Adrenal gland (tissue), 12 donors: Measurements from ENCODE around the gene CYP19A1. TPM values are rescaled to one million over a fixed set of nuclear protein-coding genes. Genes with fewer than 3 reads are reported as not detected.
"Not testable (repeated sequence)": the region's sequence is repeated elsewhere in the genome, so short reads cannot be mapped to it uniquely, and the experiment has no call there.

ENCODE experiments used
- DNase-seq, 7 donors: peaks; one replicate each; pipeline ENCODE4 v3.0.0-alpha.2; 2019 to 2020
- H3K27ac ChIP-seq, 5 donors: fragments of 200-600 bp; sonication (generic) in 4 of 5; 1 replicate in 3 of 5; 2 replicates in 2 of 5; pipeline versions ENCODE4 v1.5.1 to v1.8.0; 2016 to 2020; ENCODE audit warnings: mild to moderate bottlenecking in 1 of 5
- H3K27me3 ChIP-seq: fragments of 200-600 bp; 2 replicates; pipeline ENCODE4 v1.8.0; 2021
- H3K36me3 ChIP-seq, 2 donors: fragments of 200-600 bp; replicated peaks in 1 of 2; 1 replicate in 1 of 2; 2 replicates in 1 of 2; pipeline versions ENCODE4 v1.5.1 to v1.8.0; 2018 to 2022
- H3K4me1 ChIP-seq, 2 donors: fragments of 200-600 bp; replicated peaks in 1 of 2; 1 replicate in 1 of 2; 2 replicates in 1 of 2; pipeline versions ENCODE4 v1.5.1 to v1.8.0; 2018 to 2021
- H3K4me3 ChIP-seq, 4 donors: fragments of 200-600 bp; sonication (generic) in 3 of 4; one replicate each; pipeline ENCODE4 v1.5.1; 2016 to 2018
- H3K9me3 ChIP-seq, 3 donors: fragments of 200-600 bp; sonication (generic) in 1 of 3; replicated peaks in 1 of 3; 1 replicate in 2 of 3; 2 replicates in 1 of 3; pipeline versions ENCODE4 v1.5.1 to v1.8.0; 2016 to 2021
- POLR2A ChIP-seq, 2 donors: fragments of 450-650 bp; IDR thresholded peaks; one replicate each; pipeline ENCODE4 v1.6.1; 2017; ENCODE audit warnings: antibody characterized with exemption in 2 of 2, mild to moderate bottlenecking in 2 of 2, moderate library complexity in 1 of 2
- WGBS, 4 donors: extraction: QIAGEN DNeasy Blood & Tissue Kit in 2 of 4; methylation state at CpG; one replicate each; pipeline versions ENCODE4 v1.1.5 to v1.1.7; 2013 to 2017; 5-methylcytosine and 5-hydroxymethylcytosine counted together
- intact Hi-C, 2 donors: fragments of 100-400 bp; cut with DNase I; formaldehyde crosslinking; loops; one replicate each; pipeline versions ENCODE4 v1.14.1 to v1.15.0; 2022 to 2023
- polyA plus RNA-seq, 3 donors: library from polyadenylated mRNA; stranded (reverse); fragments of 200-250 nt in 2 of 3; fragments of 350-450 nt in 1 of 3; fragmentation: Illumina TruSeq in 1 of 3; extraction: RNeasy Lipid Tissue Mini Kit (QIAGEN cat#74804) in 1 of 3; gene quantifications; one replicate each; pipeline ENCODE4 v1.2.3, GENCODE V29; 2013 to 2014
- total RNA-seq, 9 donors: library from RNA; depleted of rRNA in 4 of 9; stranded (reverse); fragments of >200 nt in 4 of 9; fragments of 120-200 nt in 1 of 9; fragmentation: NEBNext Ultra II Directional in 1 of 9; extraction: Animal tissue kit (Norgen Biotek cat#: 25700) in 1 of 9; gene quantifications; one replicate each; pipeline versions ENCODE4 v1.1.0 to v1.2.4, GENCODE V29; 2013 to 2023
- TF ChIP-seq, protein P1 (sequence below), 6 experiments: fragments of 450-650 bp in 4 of 6; fragments of 200-600 bp in 2 of 6; sonication (generic) in 1 of 6; IDR thresholded peaks; 1 replicate in 5 of 6; 2 replicates in 1 of 6; pipeline versions ENCODE4 v1.5.1 to v1.8.0; 2016 to 2021; ENCODE audit warnings: antibody characterized with exemption in 6 of 6, mild to moderate bottlenecking in 2 of 6, moderate library complexity in 1 of 6
- donor health status: healthy with polysubstance abuse.
- donor health status: Bipolar disorder and iron deficiency.
- donor health status: DM: yes; HTN: yes; CAD: no.
- donor health status: DM: no; HTN: no; CAD: no.
- donor health status: DM: no; HTN: no; CAD: no.
- donor health status: DM: yes; HTN: yes; CAD: no.

CYP19A1 gene
- total and polyA plus RNA-seq, 12 donors: 0.41 to 21.6 (median 1.3) TPM

DNA sequence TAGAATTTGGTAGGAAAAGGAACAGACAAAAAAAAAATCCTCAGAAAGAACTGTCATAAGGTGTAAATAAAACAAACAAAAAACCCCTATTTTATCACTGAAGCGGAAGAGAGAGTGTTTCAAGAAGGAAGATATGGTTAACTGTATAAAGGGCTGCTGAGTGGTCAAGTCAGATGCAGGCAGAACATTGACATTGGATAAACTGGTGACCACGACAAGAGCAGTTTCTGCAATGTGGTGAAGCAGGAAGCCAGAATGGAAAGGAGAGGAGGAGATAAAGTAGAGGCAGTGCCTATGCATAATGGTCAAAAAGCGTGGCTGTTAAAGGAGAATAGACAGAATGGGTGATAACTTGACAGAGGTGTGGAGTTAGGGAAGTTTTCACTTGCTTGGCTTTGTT lies 75.3 kb downstream of the CYP19A1 start:
- TF ChIP-seq, protein P1, sequence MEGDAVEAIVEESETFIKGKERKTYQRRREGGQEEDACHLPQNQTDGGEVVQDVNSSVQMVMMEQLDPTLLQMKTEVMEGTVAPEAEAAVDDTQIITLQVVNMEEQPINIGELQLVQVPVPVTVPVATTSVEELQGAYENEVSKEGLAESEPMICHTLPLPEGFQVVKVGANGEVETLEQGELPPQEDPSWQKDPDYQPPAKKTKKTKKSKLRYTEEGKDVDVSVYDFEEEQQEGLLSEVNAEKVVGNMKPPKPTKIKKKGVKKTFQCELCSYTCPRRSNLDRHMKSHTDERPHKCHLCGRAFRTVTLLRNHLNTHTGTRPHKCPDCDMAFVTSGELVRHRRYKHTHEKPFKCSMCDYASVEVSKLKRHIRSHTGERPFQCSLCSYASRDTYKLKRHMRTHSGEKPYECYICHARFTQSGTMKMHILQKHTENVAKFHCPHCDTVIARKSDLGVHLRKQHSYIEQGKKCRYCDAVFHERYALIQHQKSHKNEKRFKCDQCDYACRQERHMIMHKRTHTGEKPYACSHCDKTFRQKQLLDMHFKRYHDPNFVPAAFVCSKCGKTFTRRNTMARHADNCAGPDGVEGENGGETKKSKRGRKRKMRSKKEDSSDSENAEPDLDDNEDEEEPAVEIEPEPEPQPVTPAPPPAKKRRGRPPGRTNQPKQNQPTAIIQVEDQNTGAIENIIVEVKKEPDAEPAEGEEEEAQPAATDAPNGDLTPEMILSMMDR (IDR thresholded peaks at IDR 0.05): no peak
- no peak overlapping the region for H3K27ac ChIP-seq
- H3K36me3 ChIP-seq: no peaks in the 10 kb centered on the region
- no peak for DNase-seq
- peaks cover 4 to 11% of the 10 kb centered on the region in 2 donors for H3K4me1 ChIP-seq
- WGBS, 4 donors: 80 to 86% (median 83%) methylated on average over 3 of the region's 3 CpGs
- no peak overlapping the region for H3K4me3 ChIP-seq
- intact Hi-C loops: no loop called here
- no peaks in the 10 kb centered on the region for H3K27me3 ChIP-seq
- H3K9me3 ChIP-seq: no peaks in the 10 kb centered on the region

DNA sequence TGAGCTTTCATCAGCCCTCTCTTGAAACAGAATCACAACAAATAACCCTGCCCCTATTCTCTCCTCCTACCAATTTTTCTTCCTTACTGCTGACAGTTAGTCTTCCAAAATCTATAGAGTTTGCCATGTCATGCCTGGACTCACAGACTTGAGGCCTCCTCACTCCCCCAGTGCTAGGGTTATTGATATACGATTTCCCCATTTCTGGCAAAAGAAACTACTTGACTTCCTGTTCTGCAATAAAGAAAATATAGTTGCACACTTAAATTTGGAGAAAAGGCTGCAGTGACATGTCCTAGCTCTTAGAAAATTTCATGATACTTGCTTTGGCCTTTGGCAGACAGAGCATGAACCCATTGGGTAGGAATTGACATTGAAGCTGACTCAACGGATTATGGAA lies 75.9 kb downstream of the CYP19A1 start:
- Histone ChIP-seq H3K27me3 (no peaks in the 10 kb centered on the region), H3K27ac (no peak overlapping the region), H3K36me3 (no peaks in the 10 kb centered on the region), H3K9me3 (no peaks in the 10 kb centered on the region), H3K4me3 (no peak overlapping the region), H3K4me1 (peaks cover 0 to 5% of the 10 kb centered on the region in 2 donors)
- no peak for TF ChIP-seq POLR2A (IDR thresholded peaks at IDR 0.05)
- TF ChIP-seq, protein P1 (IDR thresholded peaks at IDR 0.05): no peak
- no peak for DNase-seq
- WGBS, 4 donors: 55 to 63% (median 59%) methylated on average over 2 of the region's 2 CpGs
- intact Hi-C loops: no loop called here

DNA sequence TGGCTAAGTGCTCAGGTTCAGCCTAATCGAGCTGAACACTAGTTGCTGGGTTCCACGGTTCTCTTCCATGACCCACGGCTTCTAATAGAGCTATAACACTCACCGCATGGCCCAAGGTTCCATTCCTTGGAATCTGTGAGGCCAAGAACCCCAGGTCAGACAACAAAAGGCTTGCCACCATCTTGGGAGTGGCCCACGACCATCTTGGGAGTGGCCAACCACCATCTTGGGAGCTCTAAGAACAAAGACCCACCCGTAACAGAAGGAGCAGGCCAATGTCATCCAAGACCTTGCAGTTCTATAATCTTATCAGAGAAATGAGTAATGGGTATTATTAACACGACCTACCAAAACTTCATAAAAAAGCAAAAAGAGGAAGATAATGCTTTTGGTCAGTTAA lies 77.3 kb downstream of the CYP19A1 start:
- DNase-seq, H3K9me3 ChIP-seq, H3K36me3 ChIP-seq, H3K4me1 ChIP-seq, H3K27me3 ChIP-seq, H3K27ac ChIP-seq, H3K4me3 ChIP-seq, intact Hi-C loops: not testable (repeated sequence)
- WGBS, 4 donors: 58 to 87% (median 78%) methylated on average over 4 to 7 of the region's 7 CpGs

DNA sequence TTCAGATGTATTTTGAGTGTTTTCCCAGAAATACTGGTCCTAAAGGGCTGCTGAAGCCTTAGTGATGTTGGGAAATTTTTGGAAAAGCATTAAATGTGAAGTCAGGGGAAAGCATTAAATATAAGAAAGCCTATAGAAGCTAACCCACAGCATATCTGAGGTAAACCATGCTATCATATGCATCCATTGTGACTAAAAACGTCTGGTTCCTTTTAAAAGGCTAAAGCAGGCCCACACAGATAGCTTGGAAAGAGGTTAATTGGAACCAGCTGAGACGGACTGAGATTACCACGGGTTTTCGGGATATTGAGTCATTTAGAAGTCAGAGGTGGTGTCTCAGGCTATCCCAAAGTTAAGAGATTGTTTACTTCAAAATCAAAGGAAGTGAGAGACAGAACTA lies 78.2 kb downstream of the CYP19A1 start:
- TF ChIP-seq POLR2A (IDR thresholded peaks at IDR 0.05): no peak
- TF ChIP-seq, protein P1 (IDR thresholded peaks at IDR 0.05): no peak
- no peak for DNase-seq
- Histone ChIP-seq H3K4me3 (no peak overlapping the region), H3K4me1 (no peaks in the 10 kb centered on the region), H3K27me3 (no peaks in the 10 kb centered on the region), H3K27ac (no peak overlapping the region), H3K9me3 (no peaks in the 10 kb centered on the region), H3K36me3 (no peaks in the 10 kb centered on the region)
- intact Hi-C loops: no loop called here
- 69 to 80% (median 75%) methylated on average over 4 of the region's 4 CpGs for WGBS, 4 donors

DNA sequence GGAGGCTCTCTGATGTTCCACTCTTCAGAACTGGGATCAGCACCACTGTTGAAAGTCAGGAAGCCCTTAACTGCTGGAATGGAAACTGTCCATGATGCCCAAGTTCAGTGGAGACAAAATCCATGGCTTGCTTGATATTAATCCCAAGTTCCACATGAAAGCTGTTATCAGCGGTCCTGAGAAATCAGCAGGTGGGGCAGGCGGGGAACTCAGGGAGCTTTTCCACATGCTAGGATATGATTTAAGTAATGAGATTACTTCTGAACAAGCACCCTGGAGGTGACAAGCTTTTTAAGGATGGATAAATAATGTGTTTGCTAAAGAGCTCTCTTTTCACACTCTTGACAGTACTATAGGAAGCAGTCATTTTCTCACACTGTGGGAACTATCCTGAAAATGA lies 82.9 kb downstream of the CYP19A1 start:
- Histone ChIP-seq H3K4me3 (no peak overlapping the region), H3K36me3 (no peaks in the 10 kb centered on the region), H3K27me3 (no peaks in the 10 kb centered on the region), H3K4me1 (no peaks in the 10 kb centered on the region), H3K27ac (no peak overlapping the region), H3K9me3 (no peaks in the 10 kb centered on the region)
- no peak for DNase-seq
- intact Hi-C loops: no loop called here
- TF ChIP-seq, protein P1 (IDR thresholded peaks at IDR 0.05): no peak
- no peak for TF ChIP-seq POLR2A (IDR thresholded peaks at IDR 0.05)
- WGBS, 4 donors: 95 to 100% (median 98%) methylated on average over 2 of the region's 2 CpGs
